GM18951 (cell line): ENCODE results near the gene FAM168A.

Source experiments
- POLR2A ChIP-seq: IDR thresholded peaks from 4 replicates; pipeline ENCODE4 v1.6.1; 2011; ENCODE audit warnings: mild to moderate bottlenecking; ENCODE audit not compliant: insufficient read length, insufficient read depth; ENCODE audit errors: extremely low read depth
- in situ Hi-C: fragments of 300-500 bp; cut with MboI; formaldehyde crosslinking; loops from one replicate; pipeline ENCODE4 v1.12.0; 2022; ENCODE audit warnings: low sequenced_read_pairs, mixed read lengths, inconsistent platforms; ENCODE audit not compliant: unreplicated experiment

Gene FAM168A

DNA sequence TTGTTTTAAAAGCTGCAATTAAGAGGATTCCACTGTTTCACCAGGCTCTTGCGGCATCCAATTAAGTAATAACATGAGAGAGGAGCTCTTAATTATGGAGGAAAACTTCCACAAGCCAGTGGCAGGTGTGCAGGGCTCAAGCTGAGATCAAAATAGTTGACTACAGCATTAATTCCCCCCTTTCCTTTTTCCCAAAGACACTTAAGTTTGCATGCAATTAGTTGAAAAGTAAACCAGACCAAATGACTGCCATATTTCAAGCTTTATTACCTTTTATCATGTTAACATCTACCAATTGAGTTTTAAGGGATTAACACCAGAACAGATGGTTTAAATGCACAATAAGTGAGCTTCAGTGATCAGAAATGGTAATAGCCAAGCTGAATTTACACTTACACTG lies 32.1 kb downstream of the FAM168A start:
- no peak for TF ChIP-seq POLR2A
- in situ Hi-C loops = no loop called here

DNA sequence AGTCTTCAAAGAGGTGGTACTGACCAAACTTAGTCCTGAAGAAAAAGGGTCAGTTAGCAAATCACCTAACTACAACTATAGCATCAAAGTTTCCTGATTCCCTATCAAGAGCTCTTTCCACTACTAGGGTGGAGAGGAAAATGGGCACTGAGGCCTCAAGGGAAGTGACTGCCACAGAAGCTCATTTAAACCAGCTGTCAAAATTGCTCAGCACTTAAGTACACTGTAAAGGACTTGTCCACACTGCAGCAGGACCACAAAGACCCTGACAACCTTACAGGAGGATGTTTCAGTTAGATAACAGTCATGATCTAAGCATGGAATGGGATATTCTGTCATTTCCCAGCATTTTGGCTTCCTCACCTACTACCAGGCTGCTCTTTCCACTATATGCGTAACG lies 33.0 kb downstream of the FAM168A start:
- TF ChIP-seq POLR2A = no peak
- in situ Hi-C loops = no loop called here

- no peak for TF ChIP-seq POLR2A
- in situ Hi-C loops = no loop called here
Measured at GRCh38 chr11:73563539-73564200, 34.2 kb downstream of the FAM168A start.

DNA sequence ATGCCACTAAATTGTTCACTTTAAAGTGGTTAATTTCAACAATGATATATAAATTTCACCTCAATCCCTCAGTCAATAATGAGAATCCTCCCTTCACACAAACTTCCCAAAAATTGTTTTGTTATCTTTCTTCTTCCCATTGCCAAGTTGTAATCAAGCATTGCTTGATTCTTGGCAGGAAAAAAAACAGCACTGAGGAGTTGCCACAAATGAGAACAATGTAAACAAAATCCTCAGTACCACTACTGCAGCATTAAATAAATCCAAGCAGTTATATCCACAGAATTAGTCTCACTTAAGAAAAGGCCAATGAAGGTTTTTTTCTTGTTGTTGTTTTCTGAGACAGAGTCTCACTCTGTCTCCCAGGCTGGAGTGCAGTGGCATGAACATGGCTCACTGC lies 38.2 kb downstream of the FAM168A start:
- no peak for TF ChIP-seq POLR2A
- in situ Hi-C loops = no loop called here

DNA sequence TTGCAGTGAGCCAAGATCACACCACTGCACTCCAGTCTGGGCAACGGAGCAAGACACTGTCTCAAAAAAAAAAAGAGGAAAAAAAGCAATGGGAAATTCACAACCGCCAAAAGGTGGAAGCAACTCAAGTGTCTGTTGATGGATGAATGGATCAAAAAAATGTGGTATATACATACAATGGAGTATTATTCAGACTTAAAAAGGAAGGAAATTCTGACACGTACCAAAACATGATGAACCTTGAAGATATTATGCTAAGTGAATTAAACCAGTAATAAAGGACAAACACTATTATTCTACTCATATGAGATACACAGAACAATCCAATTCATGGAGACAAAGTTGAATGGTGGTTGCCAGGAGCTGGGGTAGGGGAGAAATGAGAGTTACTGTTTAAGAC lies 40.9 kb downstream of the FAM168A start:
- in situ Hi-C loops = no loop called here

GRCh38 chr11:73555615-73556014 lies 42.3 kb downstream of the FAM168A start:
- in situ Hi-C loops = no loop called here
- TF ChIP-seq POLR2A = no peak

More for the DNA sequence above, 40.9 kb downstream of the FAM168A start:
- no peak for TF ChIP-seq POLR2A

DNA sequence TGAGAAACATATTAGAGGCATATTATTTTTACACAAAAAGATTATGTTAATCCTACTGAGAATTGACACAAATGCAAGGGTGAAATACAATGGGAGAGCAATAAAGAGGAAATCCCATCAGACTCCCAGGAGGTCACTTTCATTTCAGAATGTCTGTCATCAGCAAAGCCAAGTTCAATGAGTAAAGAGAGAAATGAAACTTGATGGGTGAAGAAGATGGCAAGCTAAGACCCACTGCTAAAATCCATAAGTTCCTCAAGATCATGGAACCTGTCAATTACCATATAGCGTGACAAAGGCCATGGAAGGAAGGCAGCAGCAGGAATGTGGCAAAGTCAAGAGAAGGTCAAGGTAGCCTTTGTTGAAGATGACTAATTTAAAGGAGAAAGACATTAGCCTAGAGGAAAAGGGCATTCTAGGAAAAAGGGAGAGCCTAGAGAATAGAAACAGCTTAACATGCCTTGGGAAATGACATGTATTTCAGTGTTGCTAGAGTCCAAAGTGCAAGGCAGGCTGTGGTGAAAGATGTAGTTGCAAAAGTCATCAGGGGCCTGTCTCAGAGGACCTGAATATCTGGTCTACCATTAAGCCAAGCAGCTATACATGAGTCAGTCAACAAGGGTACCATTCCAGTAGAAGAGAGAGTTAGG lies 43.1 kb downstream of the FAM168A start:
- TF ChIP-seq POLR2A = no peak
- in situ Hi-C loops = no loop called here

DNA sequence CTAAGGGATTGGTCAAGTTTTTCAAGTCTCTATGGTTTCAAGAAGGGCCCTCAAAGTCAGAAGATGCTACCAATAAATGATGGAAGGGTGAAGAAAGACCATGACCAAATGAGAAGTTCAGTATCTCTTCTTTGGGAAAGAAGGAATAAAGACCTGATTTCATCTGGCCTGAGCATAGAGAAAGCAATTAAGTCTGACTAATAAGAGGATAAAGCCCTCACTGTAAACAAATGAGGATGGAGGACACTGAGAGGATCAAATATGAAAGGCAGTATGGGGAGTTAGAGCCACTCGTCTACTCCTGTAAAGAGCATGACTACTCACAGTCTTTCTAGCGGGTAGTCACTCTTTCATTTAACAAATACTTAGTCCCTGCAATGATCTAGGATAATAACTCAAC lies 44.6 kb downstream of the FAM168A start:
- in situ Hi-C loops = no loop called here
- no peak for TF ChIP-seq POLR2A

GRCh38 chr11:73551677-73552076 lies 46.2 kb downstream of the FAM168A start:
- in situ Hi-C loops = no loop called here
- TF ChIP-seq POLR2A = no peak

- in situ Hi-C loops = no loop called here
- no peak for TF ChIP-seq POLR2A
Measured at GRCh38 chr11:73549376-73549775, 48.5 kb downstream of the FAM168A start.

DNA sequence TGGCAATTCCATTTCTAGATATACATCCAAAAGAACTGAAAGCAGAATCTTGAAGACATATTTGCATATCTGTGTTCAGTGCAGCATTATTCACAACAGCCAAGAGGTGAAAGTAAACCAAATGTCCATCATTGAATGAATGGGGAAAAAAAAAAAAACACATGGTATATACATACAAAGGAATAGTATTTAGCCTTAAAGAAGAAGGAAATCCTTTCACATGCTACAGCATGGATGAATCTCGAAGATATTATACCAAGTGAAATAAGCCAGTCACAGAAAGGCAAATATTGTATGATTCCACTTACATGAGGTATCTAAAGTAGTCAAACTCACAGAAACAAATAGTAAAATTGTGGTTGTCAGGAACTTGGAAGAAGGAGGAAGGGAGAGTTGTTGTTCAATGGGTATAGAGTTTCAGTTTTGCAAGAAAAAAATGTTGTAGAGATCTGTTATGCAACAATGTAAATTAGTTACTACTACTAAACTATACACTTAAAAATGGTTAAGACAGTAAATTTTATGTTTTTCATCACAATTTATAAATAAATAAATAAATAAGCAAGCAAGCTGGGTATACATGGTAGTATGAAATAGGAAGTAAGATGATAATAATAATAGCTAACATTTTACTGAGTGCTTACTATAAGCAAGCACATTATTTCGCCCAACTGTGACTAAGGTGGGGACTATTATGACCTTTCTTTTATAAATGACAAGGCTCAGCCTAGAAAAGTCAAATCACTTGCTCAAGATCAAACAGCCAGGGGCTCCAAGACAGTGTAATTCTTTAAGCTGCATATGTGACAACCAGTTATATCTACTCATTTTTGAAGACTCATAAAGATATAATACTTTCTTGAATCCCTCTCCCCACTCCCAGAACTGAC lies 50.0 kb downstream of the FAM168A start:
- in situ Hi-C loops = no loop called here
- no peak for TF ChIP-seq POLR2A

GRCh38 chr11:73542175-73542574 lies 55.7 kb downstream of the FAM168A start:
- in situ Hi-C loops = no loop called here
- TF ChIP-seq POLR2A = no peak

DNA sequence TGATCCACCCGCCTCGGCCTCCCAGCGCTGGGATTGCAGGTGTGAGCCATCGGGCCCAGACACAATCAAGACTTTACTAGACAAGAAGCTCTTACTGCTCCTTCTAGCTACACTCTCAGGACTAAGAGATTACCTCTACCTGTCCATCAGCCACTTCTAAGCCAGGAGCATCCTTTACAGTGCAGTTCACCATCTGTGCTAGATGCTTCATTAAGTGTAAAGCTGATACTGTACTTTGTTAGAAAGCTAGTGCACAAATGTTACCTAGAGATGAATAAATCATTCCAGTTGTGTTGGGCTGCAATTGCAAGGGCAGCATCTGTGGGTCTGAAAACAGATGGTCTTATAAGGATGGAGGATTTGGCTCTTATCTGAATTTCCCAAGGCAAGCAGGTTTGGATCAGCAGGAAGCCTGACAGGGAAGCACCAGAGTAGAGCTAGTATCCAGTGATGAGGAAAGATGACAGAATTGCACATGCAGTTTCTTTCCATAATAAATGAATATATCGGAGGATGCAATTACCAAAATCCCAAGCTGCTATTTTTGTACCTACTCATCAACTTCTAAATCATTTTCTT lies 58.3 kb downstream of the FAM168A start:
- in situ Hi-C loops = no loop called here
- TF ChIP-seq POLR2A = no peak
